Esophagus muscularis mucosa (tissue), 4 donors: ENCODE measurements around the gene DEK. TPM values are rescaled to one million over a fixed set of nuclear protein-coding genes. Genes with fewer than 3 reads are reported as not detected.

Experiments
- DNase-seq: peaks from one replicate; pipeline ENCODE4 v3.0.0-alpha.2; 2017; ENCODE audit errors: extremely low spot score
- H3K27ac ChIP-seq, 4 donors: fragments of 200-600 bp; sonication (generic); replicated peaks in 1 of 4; 1 replicate in 3 of 4; 2 replicates in 1 of 4; pipeline ENCODE4 v1.5.1; 2016 to 2019; ENCODE audit warnings: mild to moderate bottlenecking in 1 of 4
- H3K27me3 ChIP-seq, 4 donors: fragments of 200-600 bp; sonication (generic); one replicate each; pipeline versions ENCODE4 v1.5.1 to v1.6.0; 2016 to 2019
- H3K36me3 ChIP-seq, 4 donors: fragments of 200-600 bp; sonication (generic); one replicate each; pipeline ENCODE4 v1.5.1; 2016 to 2019
- H3K4me1 ChIP-seq, 4 donors: fragments of 200-600 bp; sonication (generic); one replicate each; pipeline ENCODE4 v1.5.1; 2016 to 2019
- H3K4me3 ChIP-seq, 4 donors: fragments of 200-600 bp; sonication (generic); 1 replicate in 2 of 4; 2 replicates in 2 of 4; pipeline ENCODE4 v1.5.1; 2016 to 2019; ENCODE audit warnings: mild to moderate bottlenecking in 4 of 4, moderate library complexity in 1 of 4
- H3K9me3 ChIP-seq, 4 donors: fragments of 200-600 bp; sonication (generic); 1 replicate in 3 of 4; 2 replicates in 1 of 4; pipeline ENCODE4 v1.5.1; 2016 to 2019
- EP300 ChIP-seq: sonication (generic); formaldehyde crosslinking; IDR thresholded peaks from one replicate; pipeline ENCODE4 v1.6.1; 2017; ENCODE audit warnings: antibody characterized with exemption
- POLR2A ChIP-seq: fragments of 450-650 bp; IDR thresholded peaks from one replicate; pipeline ENCODE4 v1.6.1; 2017; ENCODE audit warnings: antibody characterized with exemption, moderate library complexity, mild to moderate bottlenecking, low read depth
- POLR2AphosphoS5 ChIP-seq, 2 donors: sonication (generic); formaldehyde crosslinking; IDR thresholded peaks; one replicate each; pipeline ENCODE4 v1.6.1; 2017; ENCODE audit warnings: antibody characterized with exemption in 2 of 2
- WGBS: methylation state at CpG from one replicate; pipeline ENCODE4 v1.1.5; 2018; 5-methylcytosine and 5-hydroxymethylcytosine counted together
- intact Hi-C: fragments of 100-400 bp; cut with DNase I; formaldehyde crosslinking; loops from one replicate; pipeline ENCODE4 v1.15.1; 2023
- total RNA-seq, 4 donors: library from RNA; depleted of rRNA; stranded (reverse); fragments of >200 nt; gene quantifications; one replicate each; pipeline versions ENCODE4 v1.1.0 to v1.2.1, GENCODE V29; 2016
- TF ChIP-seq, protein P1 (sequence below), 3 experiments: fragments of 200-600 bp in 2 of 3; fragments of 450-650 bp in 1 of 3; sonication (generic) in 2 of 3; IDR thresholded peaks; one replicate each; pipeline ENCODE4 v1.5.1; 2017 to 2019; ENCODE audit warnings: antibody characterized with exemption in 3 of 3, mild to moderate bottlenecking in 2 of 3, moderate library complexity in 1 of 3

The DEK gene
- total RNA-seq, 4 donors from 2014 or later = 134 to 189 (median 142) TPM

DNA sequence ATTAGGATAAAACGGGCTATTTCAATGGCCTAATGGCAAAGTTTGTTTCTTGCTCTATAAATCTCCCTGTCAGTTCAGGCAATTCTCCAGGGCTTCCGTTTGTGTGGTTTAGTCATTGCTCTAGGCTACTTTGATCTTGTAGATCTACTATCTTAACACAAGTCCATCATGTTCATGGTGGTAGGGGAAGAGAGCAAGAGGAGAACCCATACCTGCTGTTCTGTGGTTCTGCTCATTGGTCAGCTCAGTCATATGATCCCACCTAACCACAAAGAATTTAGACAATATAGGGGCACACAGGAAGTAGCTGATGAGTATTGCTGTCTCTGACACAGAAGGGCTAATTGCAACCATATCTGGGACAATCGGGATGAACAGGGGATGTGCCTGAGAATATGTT lies 4.9 kb upstream of the DEK start:
- peaks cover 0 to 7% (median 2%) of the 10 kb centered on the region in 4 donors for H3K27me3 ChIP-seq
- H3K4me1 ChIP-seq = peaks cover 0 to 8% (median 5%) of the 10 kb centered on the region in 4 donors
- DNase-seq = no peak
- TF ChIP-seq POLR2AphosphoS5 (IDR thresholded peaks at IDR 0.05) (no peak), EP300 (no peak), POLR2A (no peak)
- TF ChIP-seq, protein P1, sequence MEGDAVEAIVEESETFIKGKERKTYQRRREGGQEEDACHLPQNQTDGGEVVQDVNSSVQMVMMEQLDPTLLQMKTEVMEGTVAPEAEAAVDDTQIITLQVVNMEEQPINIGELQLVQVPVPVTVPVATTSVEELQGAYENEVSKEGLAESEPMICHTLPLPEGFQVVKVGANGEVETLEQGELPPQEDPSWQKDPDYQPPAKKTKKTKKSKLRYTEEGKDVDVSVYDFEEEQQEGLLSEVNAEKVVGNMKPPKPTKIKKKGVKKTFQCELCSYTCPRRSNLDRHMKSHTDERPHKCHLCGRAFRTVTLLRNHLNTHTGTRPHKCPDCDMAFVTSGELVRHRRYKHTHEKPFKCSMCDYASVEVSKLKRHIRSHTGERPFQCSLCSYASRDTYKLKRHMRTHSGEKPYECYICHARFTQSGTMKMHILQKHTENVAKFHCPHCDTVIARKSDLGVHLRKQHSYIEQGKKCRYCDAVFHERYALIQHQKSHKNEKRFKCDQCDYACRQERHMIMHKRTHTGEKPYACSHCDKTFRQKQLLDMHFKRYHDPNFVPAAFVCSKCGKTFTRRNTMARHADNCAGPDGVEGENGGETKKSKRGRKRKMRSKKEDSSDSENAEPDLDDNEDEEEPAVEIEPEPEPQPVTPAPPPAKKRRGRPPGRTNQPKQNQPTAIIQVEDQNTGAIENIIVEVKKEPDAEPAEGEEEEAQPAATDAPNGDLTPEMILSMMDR (IDR thresholded peaks at IDR 0.05) = no peak
- no peaks in the 10 kb centered on the region for H3K36me3 ChIP-seq
- intact Hi-C loops = no loop called here
- 35% methylated on average over 3 of the region's 3 CpGs for WGBS
- H3K27ac ChIP-seq = no peak overlapping the region
- H3K4me3 ChIP-seq = no peak overlapping the region
- H3K9me3 ChIP-seq = no peaks in the 10 kb centered on the region

DNA sequence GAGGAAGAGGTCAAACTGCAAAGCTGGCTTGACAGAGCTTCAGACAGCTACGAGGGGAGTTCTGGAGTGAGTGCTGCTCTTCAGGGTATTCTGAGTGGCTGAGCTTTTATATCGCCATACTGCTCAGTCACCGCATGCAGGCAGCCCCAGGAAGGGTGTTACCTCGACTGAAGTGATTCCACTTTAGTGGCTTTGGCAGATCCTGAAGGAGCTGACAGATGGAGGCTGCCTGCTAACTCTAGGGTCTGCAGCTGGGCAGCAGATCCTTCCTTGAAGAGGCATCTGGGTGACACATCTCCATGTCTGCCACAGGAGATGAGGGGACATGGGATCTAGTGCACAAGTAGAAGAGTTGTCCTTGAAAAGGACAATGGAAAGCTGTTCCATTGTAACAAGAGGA lies 3.7 kb upstream of the DEK start:
- Histone ChIP-seq H3K27me3 (no peaks in the 10 kb centered on the region), H3K27ac (no peak overlapping the region), H3K4me3 (no peak overlapping the region), H3K36me3 (no peaks in the 10 kb centered on the region), H3K9me3 (no peaks in the 10 kb centered on the region), H3K4me1 (peaks cover 4 to 10% (median 6%) of the 10 kb centered on the region in 4 donors)
- no peak for TF ChIP-seq EP300
- TF ChIP-seq, protein P1 (IDR thresholded peaks at IDR 0.05) = no peak
- TF ChIP-seq POLR2A = no peak
- no peak for TF ChIP-seq POLR2AphosphoS5 (IDR thresholded peaks at IDR 0.05)
- DNase-seq = no peak
- WGBS = 86% methylated on average over 4 of the region's 4 CpGs
- intact Hi-C loops = no loop called here

DNA sequence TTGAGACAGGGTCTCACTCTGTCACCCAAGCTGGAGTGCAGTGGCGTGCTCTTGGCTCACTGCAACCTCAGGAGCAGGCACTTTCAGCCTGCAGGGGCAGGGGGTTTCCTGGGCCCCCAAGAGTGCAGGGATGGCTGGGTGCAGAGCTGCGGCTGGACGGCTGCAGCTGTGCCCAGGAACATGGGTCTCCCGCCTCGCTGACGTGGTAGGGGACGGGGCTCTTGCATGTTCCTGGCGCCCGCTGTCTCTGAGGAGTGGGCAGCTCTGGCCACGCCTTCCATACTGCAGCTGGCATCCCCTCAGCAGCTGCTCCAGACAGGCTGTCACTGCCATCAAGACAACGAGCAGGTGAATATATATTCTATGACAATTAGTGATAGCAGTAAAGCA lies 2.2 kb upstream of the DEK start:
- Histone ChIP-seq H3K27me3 (no peaks in the 10 kb centered on the region), H3K36me3 (peaks cover 0 to 3% (median 0%) of the 10 kb centered on the region in 4 donors), H3K4me1 (peaks cover 20 to 25% (median 22%) of the 10 kb centered on the region in 4 donors), H3K27ac (no peak overlapping the region), H3K9me3 (no peaks in the 10 kb centered on the region), H3K4me3 (no peak overlapping the region)
- no peak for DNase-seq
- TF ChIP-seq, protein P1 (IDR thresholded peaks at IDR 0.05) = no peak
- TF ChIP-seq EP300 (no peak), POLR2A (no peak), POLR2AphosphoS5 (IDR thresholded peaks at IDR 0.05) (no peak)
- 88% methylated on average over 7 of the region's 11 CpGs for WGBS
- intact Hi-C loops = no loop called here

DNA sequence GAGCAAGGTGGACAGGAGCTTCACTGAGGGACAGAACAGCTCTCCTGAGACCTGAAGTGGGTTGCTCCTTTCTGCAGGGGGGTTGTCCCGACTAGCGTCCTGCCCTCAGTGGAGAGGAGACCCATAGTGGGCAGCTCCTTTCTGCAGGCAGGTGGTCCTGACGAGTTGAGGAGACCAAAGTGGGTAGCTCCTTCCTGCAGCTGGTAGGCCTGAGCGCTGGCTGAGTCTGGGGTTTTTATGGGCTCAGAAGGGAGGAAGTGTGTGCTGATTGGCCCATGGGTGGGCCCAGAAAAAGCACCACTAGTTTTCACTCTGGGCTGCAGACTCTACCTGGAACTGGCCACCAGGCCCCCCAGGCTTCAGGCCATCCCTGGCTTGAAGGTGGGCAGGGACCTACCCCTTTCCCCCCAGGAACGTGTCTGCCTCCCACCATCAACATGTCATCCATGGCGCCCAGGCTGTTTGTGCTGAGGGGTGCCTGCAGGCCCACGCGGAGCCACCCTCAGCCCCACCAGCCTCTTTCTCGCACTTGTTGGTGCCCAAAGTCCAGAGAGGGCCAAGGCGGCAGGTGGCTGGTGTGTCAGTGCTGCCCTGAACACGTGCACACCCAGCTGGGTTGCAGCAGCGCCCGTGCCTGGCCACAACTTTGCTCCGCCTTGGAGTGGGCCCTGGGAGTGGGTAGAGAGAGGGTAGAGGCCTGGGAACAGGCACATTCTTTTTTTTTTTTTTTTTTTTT lies 1.6 kb upstream of the DEK start:
- TF ChIP-seq POLR2A (no peak), POLR2AphosphoS5 (IDR thresholded peaks at IDR 0.05) (no peak), EP300 (no peak)
- TF ChIP-seq, protein P1 (IDR thresholded peaks at IDR 0.05) = no peak
- peaks cover 0 to 5% (median 0%) of the 10 kb centered on the region in 4 donors for H3K36me3 ChIP-seq
- H3K4me1 ChIP-seq = peaks cover 26 to 31% (median 28%) of the 10 kb centered on the region in 4 donors
- no peaks in the 10 kb centered on the region for H3K27me3 ChIP-seq
- H3K4me3 ChIP-seq = no peak overlapping the region
- WGBS = 98% methylated on average over 13 of the region's 14 CpGs
- H3K9me3 ChIP-seq = no peaks in the 10 kb centered on the region
- H3K27ac ChIP-seq = no peak overlapping the region
- no peak for DNase-seq
- intact Hi-C loops = no loop called here
